HG03039 (cell line): ENCODE results near the gene FGF9.

Source experiments
- ATAC-seq: cut with Tn5 transposase; IDR thresholded peaks from one replicate; pipeline ENCODE4 v1.9.1; 2021; ENCODE audit warnings: mild to moderate bottlenecking, moderate library complexity; ENCODE audit not compliant: unreplicated experiment

The FGF9 gene

DNA sequence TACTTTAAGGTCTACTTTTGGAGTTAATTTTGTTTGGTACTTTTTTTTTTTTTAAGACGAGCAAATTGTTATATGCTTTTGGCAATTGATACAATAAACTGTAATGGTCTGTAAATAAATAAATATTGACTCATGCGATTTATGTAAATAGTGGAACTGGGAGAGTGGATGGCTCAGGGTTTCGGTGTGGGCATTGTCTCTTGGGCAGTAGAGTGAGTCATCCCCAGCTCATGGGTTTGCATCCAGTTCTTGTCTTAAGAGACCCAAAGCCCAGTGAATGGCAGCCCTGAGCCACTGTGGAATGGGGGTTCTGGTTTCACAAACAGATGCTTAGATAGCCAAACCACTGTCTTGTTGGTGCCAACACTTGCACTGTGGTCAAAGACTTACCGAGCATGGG lies 33.0 kb downstream of the FGF9 start:
- ATAC-seq, result no peak

DNA sequence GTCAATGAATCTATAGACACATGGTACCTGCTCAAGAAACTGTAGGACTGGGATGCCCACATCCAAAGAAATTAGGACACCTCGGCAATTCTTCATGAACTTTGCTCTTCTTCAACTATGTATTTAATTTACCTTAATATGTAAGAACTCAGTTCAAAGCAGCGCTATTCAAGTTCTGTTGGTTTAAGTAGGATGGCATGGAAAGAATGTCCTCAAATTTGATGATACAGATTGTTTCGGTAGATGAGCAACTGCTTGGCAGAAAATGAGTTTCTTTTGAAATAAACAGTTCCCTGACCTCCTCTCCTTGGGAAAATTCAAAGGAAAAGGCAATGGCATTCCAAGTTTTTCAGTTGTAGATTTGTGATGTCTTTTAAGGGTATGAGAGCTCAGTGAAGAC lies 36.7 kb downstream of the FGF9 start:
- no peak for ATAC-seq

DNA sequence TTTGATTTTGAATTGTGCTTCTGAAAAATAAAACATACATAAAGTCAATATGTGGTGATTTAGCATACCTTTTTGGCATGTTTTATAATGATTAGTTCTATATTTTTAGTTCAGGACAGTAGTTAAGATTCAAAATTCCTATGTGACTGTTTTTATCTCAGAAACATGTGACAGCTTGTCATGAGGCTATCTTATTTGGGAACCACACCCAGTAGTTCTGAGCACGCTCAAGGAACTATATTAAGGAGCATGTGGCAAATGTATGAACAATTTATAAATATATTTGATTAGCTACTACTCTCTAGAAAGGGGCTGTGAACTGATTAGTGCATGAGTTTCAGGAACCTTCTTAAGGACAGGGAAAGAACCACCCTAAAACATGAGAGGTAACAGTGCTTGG lies 38.8 kb downstream of the FGF9 start:
- ATAC-seq, result no peak

DNA sequence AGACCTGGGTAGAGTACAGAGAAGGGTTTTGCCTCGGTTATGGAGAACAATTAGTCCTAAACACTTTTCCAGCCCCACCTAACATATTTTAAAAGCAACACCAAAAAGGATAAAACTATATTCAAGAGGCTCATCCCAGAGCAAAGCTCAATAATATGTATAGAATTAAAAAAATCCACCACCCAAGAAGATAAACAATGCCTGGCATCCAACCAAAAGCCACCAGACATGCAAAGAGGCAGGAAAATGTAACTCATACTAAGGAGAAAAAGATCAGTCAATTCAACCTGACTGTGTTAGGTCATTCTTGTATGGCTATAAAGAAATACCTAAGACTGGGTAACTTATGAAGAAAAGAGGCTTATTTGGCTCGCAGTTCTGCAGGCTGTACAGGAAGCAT lies 39.3 kb downstream of the FGF9 start:
- no peak for ATAC-seq

DNA sequence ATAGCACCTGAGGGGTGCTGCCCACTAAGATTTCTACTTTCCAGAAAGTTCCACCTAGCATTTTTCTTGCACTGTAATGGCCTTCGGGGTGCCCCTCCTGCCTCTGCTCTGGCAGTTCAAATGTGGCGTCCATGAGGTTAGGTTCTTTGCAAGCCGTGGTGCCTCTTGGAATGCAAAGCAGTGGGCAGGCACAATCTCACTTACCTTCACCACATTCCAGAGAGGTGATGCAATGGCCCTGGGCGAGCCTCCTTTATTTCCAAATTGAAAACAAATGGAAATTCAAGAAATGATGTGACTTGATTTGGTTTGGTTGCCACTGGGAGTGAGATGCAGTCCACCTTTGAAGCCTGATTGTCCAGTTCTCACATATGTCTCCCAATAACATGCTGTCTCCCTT lies 46.9 kb downstream of the FGF9 start:
- no peak for ATAC-seq

DNA sequence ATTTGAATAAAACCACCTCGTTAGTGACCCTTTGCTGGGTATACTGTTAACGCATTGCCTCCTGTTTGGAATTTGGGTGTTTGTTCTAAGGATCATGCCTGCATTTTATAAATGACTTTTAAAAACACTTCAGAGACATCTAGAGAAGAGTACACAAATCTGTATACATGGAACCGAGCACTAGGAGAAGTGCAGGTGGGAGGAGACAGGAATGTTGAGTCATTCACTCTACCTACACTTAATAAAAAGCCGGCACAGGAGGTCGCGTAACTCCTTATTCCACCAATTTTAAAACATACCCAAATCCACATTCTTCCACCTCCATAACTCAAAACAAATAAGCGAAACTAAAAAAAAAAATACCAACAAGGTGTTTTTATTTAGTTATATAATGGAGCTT lies 48.6 kb downstream of the FGF9 start:
- ATAC-seq, result no peak

DNA sequence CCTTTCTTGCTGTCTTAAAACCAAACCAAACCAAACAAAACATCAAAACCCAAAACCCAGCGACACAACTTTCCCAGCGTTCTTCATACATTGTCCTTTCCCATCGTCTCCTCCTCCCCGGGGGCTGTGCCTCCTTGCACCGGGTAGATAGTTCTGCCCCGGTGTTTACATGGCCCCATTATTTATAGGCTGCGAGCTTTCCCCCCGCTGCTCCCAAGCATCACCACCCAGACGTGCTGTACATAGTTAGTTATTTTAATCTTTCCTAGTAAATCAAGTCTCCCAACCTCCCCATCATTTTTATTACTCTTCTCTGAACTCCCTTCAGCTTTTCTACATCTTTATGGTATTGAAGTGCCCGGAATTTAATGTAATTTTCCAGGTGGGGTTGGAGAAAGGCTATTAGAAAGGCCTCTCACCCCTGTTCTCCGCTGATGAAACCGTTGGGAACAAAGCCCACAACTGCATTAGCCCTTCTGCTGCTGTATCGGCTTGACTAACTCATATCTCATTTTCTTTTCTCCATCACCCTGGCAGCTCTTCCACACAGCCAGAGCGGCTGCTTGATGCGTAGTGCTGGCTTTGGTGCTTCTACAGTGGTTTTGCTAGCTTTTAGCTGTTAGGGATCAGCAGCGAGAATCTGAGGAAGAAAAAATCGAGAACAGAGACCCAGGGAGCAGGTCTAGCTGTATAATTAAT lies 53.1 kb downstream of the FGF9 start:
- no peak for ATAC-seq

DNA sequence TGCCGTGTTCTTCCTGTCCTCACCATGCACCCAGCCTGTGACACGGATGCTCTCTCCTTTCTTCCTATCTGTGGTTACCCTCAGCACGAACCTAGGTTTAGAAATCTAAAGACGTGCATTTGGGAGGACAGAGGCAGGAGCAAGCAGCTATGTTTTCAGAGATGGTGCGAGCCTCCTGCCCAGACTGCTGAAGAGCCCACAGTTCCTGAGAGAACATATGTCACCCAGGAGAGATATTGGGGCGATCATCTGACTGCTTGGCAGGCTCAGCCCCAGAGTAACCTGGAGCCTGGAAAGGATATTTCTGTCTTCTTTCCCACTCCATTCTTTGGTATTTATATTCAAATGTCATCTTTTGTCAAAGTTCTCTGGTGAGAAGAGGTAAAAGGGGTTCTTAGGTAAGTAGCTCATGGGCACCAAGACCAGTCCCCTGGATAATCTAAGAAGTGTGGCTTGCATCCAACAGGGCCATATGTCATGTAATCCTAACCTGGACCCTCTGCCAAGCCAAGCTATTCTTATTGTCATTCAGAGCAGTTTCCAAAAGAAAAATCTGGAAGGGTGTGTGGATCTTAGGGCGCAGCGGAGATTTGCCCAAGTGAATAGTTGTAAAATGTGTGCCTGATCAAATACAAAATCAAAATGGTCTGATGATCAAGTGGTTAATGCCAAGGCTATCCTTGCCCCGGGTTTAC lies 59.5 kb downstream of the FGF9 start:
- no peak for ATAC-seq

DNA sequence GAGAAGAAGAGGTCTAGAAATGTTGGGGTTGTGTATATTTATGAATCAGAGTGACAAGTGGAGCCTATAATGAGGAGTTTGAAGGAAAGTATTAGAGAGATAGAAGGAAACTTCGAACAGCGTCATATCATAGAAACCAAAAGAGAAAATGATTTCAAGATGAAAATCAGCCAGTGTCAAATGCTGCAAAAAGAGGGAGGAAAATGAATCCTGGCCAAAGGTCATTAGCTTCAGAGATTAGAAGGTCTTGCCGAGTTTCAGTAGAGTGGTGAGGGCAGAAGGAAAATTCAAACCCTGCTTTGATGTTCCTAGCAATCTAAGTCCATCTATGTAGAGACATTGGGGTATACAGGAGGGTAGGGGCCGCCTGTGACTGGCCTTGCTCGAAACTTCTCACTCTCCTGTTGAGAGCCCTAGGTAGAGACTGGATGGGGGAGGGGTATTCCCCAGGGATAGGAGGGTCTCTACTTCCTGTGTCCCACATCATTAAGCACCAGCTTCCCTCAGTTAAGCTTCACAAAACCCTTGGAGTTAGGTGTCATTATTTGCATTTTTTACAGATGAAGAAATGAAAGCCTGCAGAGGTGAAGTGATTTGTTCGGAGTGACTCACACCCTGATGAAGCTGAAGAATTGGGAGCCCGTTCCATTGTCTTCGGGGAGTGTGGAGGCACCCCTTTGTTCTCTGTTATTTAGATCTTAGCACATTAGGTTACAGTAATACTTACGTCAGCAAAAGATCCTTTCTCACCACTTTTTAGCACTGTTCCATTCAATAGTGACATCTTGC lies 62.8 kb downstream of the FGF9 start:
- ATAC-seq, result no peak

DNA sequence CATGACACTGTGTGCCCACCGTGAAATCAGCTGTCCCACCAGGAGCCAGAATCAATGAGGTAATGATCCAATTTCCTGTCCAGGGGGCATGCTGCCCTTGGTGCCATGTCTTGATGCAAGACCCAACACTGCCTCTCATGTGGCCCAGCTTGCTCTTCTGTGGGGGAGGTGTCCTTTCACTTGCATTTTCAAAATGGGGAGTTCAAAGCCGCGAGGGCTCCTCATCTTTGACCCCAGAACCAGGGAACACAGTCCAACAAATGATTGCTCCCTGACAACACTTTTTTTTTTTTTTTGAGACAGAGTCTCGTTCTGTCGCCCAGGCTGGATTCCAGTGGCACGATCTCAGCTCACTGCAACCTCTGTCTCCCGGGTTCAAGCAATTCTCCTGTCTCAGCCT lies 64.1 kb downstream of the FGF9 start:
- ATAC-seq, result no peak

DNA sequence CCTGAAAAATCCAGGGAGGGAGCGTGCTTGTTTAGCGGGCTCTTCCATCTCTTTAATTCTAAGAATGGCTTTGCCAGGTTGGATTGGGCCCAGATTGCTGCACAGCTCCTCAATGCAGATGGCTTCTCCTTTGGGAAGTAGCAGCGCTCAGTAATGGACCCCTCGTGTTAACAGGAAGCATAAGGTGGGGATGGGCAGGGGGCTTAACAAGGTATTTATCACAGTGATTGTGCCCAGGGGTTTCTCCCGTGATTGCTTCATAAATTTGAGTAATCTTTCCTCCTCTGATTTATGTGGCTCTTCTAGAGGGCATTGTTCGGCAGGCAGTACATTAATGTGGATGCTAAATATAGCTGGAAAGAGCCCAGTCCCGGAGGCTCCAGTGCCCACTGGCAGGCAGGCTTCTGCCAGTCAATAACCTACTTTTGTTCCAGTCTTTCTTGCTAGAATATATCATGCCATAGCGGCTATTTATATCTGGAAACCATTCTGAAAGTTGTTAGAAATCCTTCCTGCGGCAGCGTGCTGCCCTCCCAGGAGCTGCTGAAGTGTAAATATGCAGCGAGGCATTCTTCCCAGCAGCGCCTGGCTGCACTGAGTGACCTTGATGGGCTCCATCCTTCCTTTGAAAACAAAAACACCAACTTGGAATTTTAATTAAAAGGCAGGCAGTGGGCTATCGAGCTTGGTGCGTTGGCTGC lies 65.0 kb downstream of the FGF9 start:
- no peak for ATAC-seq

DNA sequence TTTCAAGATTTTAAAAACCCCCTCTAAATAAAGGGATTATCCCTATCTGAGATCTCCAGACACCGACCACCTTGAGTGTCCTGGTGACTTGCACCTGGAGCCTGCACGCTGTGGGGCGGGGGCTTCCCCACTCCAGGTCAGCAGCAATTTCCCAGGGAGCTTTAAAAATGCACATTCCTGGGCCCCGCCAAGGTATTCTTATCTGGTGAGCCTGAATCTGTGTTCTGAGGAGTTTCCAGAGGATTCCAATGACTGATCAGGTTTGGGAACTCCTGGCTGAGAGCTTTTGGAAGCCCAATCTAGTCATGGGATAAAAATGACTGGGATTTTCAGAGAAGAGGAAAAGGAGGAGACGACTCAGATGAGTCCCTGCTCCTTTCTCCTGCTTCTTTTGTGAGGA lies 66.1 kb downstream of the FGF9 start:
- no peak for ATAC-seq

DNA sequence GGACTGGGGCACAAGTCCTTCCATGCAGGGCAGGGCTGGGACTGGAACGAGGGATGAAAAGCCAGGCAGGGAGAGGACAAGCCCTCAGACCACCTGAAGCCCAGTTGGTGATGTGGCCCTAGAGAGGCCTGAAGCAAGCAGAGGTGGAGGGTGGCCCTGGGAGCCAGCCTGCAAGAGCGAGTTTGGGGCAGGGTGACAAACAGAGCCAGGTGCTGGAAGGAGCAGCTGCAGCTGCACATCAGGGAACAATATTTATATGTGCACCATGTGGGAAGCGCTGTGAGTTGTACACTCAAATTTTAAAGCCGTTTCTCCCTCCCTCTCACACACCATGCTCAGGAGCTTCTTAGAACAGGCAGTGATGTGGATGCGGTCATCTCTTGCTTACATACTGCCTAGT lies 67.8 kb downstream of the FGF9 start:
- no peak for ATAC-seq

DNA sequence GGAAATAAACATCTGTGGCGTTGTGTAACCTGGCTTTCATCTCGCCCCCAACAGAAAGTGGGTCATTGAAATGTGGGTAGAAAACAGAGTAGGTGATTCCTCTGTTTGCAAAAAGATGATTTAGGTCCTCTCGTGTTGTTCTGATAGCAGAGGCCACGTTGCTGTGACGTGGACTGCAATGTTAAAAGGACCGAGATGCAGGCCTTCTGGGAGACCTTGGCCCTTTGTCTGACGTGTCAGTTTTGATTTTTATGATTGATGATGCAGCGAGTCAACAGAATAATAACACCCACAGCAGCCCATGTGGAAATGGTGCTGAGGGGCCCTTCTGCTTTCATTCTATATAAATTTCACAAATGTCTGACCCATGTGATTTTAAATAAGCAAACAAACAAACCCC lies 68.9 kb downstream of the FGF9 start:
- ATAC-seq, result no peak

DNA sequence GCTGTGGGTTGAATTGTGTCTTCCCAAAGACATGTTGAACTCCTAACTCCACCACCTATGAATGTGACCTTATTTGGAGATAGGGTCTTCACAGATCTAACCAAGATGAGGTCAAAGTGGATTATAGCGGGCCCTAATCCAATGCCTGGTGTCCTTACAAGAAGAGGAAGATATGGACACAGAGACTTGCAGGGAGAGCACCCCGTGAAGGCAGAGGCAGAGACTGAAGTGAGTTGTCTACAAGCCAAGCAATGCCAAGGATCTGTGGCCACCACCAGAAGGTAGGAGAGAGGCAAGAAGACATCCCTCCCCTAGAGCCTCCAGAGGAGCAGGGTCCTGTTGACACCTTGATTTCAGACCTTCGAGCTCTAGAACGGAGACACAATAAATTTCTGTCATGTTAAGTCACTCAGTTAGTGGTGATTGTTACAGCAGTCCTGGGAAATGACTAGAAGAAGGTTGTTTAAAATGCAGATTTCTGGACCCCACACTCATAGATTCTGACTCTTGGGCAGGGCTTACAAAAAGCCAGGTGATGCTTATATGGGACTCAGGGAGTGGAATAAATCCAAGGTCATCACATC lies 70.6 kb downstream of the FGF9 start:
- ATAC-seq, result no peak

DNA sequence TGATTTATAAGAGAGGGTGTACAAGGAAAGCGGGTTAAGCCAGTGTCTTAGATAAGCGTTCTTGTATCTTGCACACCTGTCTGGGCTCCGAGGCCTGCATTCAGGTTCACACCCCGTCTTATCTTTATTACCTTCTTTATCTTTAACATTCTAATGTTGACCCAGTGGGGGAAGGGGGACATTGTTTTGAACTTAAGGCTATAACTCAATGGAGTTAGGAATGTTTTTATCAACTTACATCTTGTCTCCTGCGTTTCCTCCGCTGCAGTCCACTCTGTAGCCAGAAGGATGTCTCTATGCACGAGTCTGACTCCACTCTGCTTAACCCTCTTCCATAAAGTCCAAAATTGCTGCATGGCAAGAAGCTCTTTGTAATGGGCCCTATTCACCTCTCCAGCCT lies 71.2 kb downstream of the FGF9 start:
- no peak for ATAC-seq

DNA sequence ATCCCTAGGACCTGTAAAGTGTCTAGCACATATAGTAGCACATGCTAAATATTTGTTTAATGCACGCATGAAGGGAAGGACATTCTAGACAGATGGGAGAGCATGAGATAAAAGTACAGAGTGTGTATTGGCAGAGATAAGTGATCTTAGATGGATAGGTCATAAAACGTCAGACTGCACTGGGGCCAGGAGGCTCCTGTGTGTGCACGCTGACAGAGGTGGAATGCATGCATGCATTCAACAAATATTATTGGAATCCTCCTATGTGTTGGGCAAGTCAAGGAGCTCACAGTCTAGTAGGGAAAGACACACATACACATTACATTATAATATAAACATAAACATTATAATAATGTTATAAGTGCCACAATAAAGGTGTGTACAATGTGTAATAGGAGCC lies 73.3 kb downstream of the FGF9 start:
- no peak for ATAC-seq

DNA sequence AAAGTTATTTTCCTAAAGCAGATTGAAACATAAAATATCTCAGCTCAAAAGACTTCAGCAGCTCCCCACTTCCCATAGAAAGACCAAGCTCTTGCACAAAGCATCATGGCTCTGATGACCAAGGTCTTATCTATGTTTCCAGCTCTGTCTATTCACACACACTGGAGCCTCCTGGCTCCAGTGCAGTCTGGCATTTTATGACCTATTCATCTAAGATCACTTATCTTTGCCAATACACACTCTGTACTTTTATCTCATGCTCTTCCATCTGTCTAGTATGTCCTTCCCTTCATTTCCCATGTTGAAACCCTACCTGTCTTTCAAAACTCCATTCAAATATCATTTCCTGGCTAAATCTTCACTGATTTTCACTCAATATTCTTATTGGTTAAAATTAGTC lies 74.4 kb downstream of the FGF9 start:
- no peak for ATAC-seq

DNA sequence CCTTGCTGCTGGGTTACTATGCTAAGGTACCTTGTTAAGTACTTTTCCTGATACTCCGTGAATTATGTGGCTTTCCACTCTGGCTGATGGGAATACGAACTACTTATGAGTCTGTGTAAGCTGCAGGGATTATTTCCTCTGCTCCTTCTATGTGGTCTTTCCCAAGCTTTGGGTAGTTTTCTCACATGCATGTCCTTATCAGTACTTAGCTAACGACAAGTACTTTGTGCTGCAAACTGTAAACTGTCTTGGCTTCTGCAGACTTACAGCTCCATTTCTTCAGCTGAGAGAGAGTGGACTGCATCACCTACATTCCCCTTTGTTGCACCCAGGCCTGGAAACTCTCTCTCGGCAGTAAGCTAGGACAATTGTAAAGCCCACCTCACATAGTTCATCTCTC lies 76.6 kb downstream of the FGF9 start:
- ATAC-seq, result no peak

DNA sequence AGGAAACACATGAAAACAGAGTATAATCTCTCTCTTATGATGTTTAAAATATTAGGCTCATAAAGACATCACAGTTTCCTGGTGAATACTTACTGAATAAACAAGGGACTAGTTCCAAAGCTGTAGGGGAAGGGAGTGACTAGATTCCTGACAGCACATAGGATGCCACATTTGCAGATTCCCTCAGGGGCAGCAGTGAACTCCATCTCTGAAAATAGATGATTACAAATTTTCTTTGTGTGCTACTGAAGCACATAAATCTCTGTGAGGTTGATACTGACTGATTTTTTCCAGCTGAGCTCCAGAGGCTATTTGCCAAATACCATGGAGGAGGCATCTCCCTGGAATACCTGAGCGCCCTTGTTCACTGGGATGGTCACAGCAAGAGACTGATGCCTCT lies 77.3 kb downstream of the FGF9 start:
- no peak for ATAC-seq

DNA sequence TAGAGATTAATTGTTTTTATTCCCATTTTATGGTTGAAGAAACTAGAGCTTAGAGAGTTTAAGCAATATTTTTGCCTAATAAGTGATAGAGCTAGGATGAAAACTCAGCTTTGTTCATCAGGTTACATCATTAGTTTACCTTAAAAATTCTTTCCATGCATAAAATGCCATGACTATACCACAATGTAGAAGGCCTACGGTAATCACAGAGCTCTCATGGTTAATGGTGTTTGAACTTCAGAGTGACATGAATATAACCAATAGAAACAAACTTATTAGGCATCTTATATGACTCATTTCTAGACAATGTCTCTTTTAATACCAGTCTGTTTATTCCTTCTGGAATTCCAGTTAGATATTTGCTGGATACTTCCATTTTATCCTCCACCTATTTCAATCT lies 78.5 kb downstream of the FGF9 start:
- no peak for ATAC-seq
